Epithelial cell of esophagus (primary cell): Measurements from ENCODE around the gene NOC2L.
A peak's percentile ranks its signal among the peaks of the same experiment; 100 is the strongest.

Experiments used
- DNase-seq: peaks from one replicate; pipeline ENCODE4 v3.0.0; 2010; ENCODE audit warnings: low read depth
- H3K4me3 ChIP-seq: 2 replicates; pipeline ENCODE4 v1.5.1; 2011; ENCODE audit warnings: mild to moderate bottlenecking, low read length, control low read depth
- TF ChIP-seq, protein P1 (sequence below): IDR thresholded peaks from 2 replicates; pipeline ENCODE4 v1.5.1; 2011; ENCODE audit warnings: low read depth, mild to moderate bottlenecking, low read length, control low read depth, inconsistent platforms; ENCODE audit not compliant: insufficient read depth; ENCODE audit errors: missing control alignments

The NOC2L gene

DNA sequence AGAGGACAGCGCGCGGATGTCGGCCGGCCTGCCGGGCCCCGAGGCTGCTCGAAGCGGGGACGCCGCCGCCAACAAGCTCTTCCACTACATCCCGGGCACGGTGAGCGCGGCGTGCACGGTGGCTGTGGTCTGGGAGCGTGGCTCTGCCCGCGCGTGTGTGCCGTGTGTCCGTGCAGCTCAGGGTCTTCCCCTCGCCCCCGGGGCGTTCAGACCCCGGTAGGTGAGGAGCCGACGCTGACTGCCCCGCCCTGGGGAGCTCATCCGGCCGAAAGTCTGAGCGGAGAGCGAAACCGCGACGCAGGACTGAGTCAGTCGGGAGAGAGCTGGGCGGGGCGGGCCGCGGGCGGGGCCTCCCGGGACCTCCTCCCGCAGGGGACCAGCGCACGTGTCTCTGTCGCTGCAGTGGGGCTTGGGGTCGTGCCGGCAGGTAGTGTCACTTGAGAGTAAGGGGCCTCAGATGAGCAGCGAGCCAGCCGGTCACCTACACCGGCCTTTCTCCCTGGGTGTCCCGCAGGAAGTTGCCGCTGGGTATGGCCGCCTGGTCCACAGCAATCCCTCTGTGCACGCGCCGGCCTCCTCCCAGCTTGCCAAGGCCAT is 7.7 kb upstream of the NOC2L start:
- peak; percentile 91 for DNase-seq
- TF ChIP-seq, protein P1, sequence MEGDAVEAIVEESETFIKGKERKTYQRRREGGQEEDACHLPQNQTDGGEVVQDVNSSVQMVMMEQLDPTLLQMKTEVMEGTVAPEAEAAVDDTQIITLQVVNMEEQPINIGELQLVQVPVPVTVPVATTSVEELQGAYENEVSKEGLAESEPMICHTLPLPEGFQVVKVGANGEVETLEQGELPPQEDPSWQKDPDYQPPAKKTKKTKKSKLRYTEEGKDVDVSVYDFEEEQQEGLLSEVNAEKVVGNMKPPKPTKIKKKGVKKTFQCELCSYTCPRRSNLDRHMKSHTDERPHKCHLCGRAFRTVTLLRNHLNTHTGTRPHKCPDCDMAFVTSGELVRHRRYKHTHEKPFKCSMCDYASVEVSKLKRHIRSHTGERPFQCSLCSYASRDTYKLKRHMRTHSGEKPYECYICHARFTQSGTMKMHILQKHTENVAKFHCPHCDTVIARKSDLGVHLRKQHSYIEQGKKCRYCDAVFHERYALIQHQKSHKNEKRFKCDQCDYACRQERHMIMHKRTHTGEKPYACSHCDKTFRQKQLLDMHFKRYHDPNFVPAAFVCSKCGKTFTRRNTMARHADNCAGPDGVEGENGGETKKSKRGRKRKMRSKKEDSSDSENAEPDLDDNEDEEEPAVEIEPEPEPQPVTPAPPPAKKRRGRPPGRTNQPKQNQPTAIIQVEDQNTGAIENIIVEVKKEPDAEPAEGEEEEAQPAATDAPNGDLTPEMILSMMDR, result no peak
- H3K4me3 ChIP-seq, result peak overlapping the region; percentile 75

DNA sequence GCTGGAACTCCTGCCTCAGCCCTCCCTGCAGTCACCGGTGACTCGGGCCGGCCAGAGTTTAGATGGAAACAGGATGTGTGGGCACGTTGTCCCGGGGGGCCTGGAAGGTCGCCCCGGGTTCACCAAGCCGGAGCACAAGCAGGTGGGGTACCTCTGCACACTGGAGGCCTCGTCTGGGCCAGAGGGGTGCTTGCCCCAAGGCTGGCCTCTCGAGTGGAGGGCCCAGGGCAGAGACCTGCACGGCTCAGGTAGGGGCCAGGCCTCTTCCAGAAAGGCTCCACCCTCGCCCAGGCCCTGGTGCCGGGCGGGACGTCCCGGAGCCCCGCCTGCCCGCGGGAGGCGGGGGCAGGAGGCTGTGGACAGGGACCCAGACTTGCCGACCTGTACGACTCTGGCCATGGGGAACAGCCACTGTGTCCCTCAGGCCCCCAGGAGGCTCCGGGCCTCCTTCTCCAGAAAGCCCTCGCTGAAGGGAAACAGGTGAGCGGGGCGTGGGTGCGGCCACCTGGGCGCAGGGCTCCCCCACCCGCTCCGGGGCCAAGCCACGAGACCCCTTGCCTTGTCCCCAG is 7.2 kb upstream of the NOC2L start, which contains the start of gene PLEKHN1:
Gene PLEKHN1 (plus strand): TSS at position 348 of the 569 bp plus-strand sequence. CDS start 50 bp downstream, at position 398.
- H3K4me3 ChIP-seq, result peak within 1 kb of the TSS; percentile 75
- TF ChIP-seq, protein P1, result no peak
- DNase-seq, result peak; percentile 85

DNA sequence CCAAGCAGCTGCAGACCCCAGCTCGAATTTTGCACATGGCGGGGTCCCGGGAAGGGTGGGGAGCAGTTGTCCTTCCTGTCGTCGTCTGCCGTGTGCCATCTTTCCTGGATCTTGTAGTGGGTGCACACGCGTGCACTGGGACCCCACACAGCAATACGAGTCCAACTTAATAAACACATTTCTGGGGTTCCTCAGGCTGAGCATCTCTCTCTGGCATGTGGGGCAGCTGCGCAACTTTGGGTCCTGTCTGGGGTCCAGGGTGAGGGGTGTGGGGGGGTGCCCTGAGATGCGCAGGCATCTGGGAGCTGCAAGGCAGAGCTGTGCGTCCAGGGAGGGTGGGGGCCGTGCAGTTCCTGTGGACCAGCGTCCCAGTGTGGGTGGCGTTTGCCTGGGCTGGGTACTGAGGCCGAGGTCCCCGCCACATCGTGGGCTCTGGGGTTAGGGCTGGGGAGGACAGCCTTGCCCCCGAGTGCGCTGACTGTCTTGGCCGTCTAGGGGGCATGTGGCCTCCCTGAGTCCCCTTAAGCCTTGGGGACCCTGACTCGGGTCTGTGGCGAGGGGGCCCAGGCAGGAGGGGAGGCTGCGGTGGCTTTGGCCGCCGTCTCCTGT is 6.6 kb upstream of the NOC2L start:
- TF ChIP-seq, protein P1, result no peak
- DNase-seq, result no peak
- H3K4me3 ChIP-seq, result no peak overlapping the region

DNA sequence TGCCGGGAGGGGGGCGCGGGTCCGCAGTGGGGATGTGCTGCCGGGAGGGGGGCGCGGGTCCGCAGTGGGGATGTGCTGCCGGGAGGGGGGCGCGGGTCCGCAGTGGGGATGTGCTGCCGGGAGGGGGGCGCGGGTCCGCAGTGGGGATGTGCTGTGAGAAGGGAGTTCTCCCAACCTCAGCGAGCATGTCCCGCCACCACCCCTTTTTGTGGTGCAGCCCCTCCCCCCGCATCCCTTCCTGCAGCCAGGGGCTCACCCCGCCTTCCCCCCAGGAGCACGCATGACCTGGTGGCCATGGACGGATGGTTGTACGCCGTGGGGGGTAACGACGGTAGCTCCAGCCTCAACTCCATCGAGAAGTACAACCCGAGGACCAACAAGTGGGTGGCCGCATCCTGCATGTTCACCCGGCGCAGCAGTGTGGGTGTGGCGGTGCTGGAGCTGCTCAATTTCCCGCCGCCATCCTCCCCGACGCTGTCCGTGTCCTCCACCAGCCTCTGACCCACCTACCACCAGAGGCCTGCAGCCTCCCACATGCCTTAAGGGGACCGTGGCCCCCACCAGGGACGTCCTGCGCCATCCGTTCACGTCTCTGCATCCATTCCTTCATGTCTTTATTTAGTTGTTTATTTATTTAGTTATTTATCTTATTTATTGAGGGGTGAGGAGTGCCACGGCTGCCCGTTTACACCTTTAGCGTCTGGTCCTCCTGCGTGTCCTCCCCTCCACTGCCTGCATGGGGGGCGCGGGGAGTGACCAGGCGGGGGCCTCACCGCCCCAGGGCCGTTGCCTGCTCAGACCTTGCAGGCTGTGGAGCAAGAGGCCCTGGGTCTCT is 5.9 kb upstream of the NOC2L start:
- H3K4me3 ChIP-seq, result no peak overlapping the region
- TF ChIP-seq, protein P1, result no peak
- DNase-seq, result no peak

DNA sequence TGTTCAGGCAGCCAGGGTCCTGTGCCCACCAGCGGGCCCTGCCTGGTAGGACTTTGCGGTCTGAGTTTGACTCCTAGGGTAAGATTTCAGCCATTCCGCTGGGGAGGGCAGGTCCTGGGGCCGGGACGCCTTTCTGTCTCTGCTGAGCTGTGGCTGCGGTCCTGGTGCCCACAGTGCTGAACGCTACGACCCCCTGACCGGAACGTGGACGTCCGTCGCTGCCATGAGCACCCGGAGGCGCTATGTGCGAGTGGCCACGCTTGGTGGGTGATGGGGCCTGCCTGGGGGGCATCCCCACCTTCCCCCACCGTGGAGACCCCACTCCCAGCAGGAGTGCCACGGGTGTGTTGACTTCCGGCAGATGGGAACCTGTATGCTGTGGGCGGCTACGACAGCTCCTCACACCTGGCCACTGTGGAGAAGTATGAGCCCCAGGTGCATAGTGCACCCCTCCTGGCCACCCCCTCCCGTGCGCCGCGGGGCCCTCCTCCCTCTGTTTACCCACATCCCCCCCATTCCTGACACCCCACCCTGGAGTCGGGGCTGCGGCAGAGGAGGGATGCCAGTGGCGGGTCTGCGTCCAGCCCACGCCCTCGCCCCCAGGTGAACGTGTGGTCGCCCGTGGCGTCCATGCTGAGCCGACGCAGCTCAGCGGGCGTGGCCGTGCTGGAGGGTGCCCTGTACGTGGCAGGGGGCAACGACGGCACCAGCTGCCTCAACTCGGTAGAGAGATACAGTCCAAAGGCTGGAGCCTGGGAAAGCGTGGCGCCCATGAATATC is 4.9 kb upstream of the NOC2L start:
- DNase-seq, result no peak
- TF ChIP-seq, protein P1, result no peak
- no peak overlapping the region for H3K4me3 ChIP-seq

DNA sequence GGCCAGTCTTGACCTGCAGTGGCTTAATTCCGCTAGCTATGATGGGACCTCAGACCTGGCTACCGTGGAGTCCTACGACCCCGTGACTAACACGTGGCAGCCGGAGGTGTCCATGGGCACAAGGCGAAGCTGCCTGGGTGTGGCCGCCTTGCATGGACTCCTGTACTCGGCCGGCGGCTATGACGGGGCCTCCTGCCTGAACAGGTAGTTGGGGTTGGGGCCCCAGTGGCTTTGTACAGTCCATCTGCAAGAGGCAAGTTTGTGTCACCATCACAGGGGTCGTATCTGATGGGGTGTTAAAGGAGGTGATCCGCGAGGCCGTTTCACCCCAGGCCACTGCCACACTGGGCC is 4.2 kb upstream of the NOC2L start:
- H3K4me3 ChIP-seq, result no peak overlapping the region
- no peak for DNase-seq
- TF ChIP-seq, protein P1, result no peak
